ENCODE measurements around the gene RTN3.

- no peak for TF ChIP-seq CTCF (IDR thresholded peaks at IDR 0.05; ENCODE audit: poor library complexity, severe bottlenecking)
- TF ChIP-seq SMC3 (conservative IDR thresholded peaks at IDR 0.05; ENCODE audit: poor library complexity) = no peak
- no peak for TF ChIP-seq MXI1 (conservative IDR thresholded peaks at IDR 0.05; ENCODE audit: poor library complexity, severe bottlenecking)
These were observed 18.6 kb downstream of the RTN3 start for GRCh38 chr11:63699896-63700295.

Measured in neural cell (in vitro differentiated cells).